HG03378 (cell line): ENCODE results near the gene MYG1.

Experiments
- ATAC-seq: cut with Tn5 transposase; IDR thresholded peaks from one replicate; pipeline ENCODE4 v1.9.1; 2021; ENCODE audit warnings: mild to moderate bottlenecking, moderate library complexity; ENCODE audit not compliant: unreplicated experiment

MYG1 gene

GRCh38 chr12:53352331-53353256 is 53.1 kb downstream of the MYG1 start:
- peak; percentile 69 for ATAC-seq

GRCh38 chr12:53353257-53353655 is 53.8 kb downstream of the MYG1 start:
- ATAC-seq = no peak

- no peak for ATAC-seq
Observed at GRCh38 chr12:53355121-53355520, 55.6 kb downstream of the MYG1 start.
